Neural progenitor cell (in vitro differentiated cells): ENCODE data around the gene PPP2R3A. TPM values are rescaled to one million over a fixed set of nuclear protein-coding genes. Genes with fewer than 3 reads are reported as not detected.
A peak's percentile ranks its signal among the peaks of the same experiment; 100 is the strongest.

Experiments
- DNase-seq: peaks from one replicate; pipeline ENCODE4 v3.0.0-alpha.2; 2016; ENCODE audit warnings: low spot score
- H2AFZ ChIP-seq: fragments of 200-600 bp; sonication (generic); replicated peaks from 2 replicates; pipeline ENCODE4 v1.6.1; 2016; ENCODE audit warnings: antibody characterized with exemption
- H3F3A ChIP-seq: fragments of 200-600 bp; sonication (generic); 2 replicates; pipeline ENCODE4 v1.6.1; 2016; ENCODE audit warnings: antibody characterized with exemption, low read depth
- H3K27ac ChIP-seq: fragments of 200-600 bp; sonication (generic); 2 replicates; pipeline ENCODE4 v1.5.1; 2016; ENCODE audit warnings: mild to moderate bottlenecking
- H3K27me3 ChIP-seq: fragments of 200-600 bp; sonication (generic); 2 replicates; pipeline ENCODE4 v1.6.1; 2016; ENCODE audit warnings: mild to moderate bottlenecking, moderate library complexity
- H3K36me3 ChIP-seq: fragments of 200-600 bp; sonication (generic); 2 replicates; pipeline ENCODE4 v1.5.1; 2016
- H3K4me1 ChIP-seq: fragments of 200-600 bp; sonication (generic); 2 replicates; pipeline ENCODE4 v1.6.1; 2016; ENCODE audit warnings: mixed run types
- H3K4me2 ChIP-seq: fragments of 200-600 bp; sonication (generic); 2 replicates; pipeline ENCODE4 v1.6.1; 2016
- H3K4me3 ChIP-seq: fragments of 200-600 bp; sonication (generic); 2 replicates; pipeline ENCODE4 v1.5.1; 2016
- H3K79me2 ChIP-seq: fragments of 200-600 bp; sonication (generic); 2 replicates; pipeline ENCODE4 v1.6.1; 2016; ENCODE audit warnings: low read depth
- H3K9ac ChIP-seq: fragments of 200-600 bp; sonication (generic); 2 replicates; pipeline ENCODE4 v1.6.1; 2016
- H3K9me3 ChIP-seq: fragments of 200-600 bp; sonication (generic); 2 replicates; pipeline ENCODE4 v1.5.1; 2016; ENCODE audit warnings: low read depth
- H4K20me1 ChIP-seq: fragments of 200-600 bp; sonication (generic); 2 replicates; pipeline ENCODE4 v1.6.1; 2016; ENCODE audit warnings: low read depth
- H3K27ac Mint-ChIP-seq: 3 replicates; pipeline ENCODE4 v1.8.0; 2021; ENCODE audit warnings: mixed read lengths
- H3K27me3 Mint-ChIP-seq: 2 replicates; pipeline ENCODE4 v1.8.0; 2022; ENCODE audit warnings: low read depth, mild to moderate bottlenecking, inconsistent platforms, moderate library complexity, mixed read lengths; ENCODE audit not compliant: insufficient read depth
- H3K36me3 Mint-ChIP-seq: 3 replicates; pipeline ENCODE4 v1.8.0; 2021; ENCODE audit warnings: mixed read lengths
- H3K4me1 Mint-ChIP-seq: 3 replicates; pipeline ENCODE4 v1.8.0; 2021; ENCODE audit warnings: mixed read lengths
- H3K4me3 Mint-ChIP-seq: 3 replicates; pipeline ENCODE4 v1.8.0; 2021; ENCODE audit warnings: mild to moderate bottlenecking, moderate library complexity, mixed read lengths
- H3K9me3 Mint-ChIP-seq: 3 replicates; pipeline ENCODE4 v1.8.0; 2020; ENCODE audit warnings: mixed read lengths
- CTCF ChIP-seq: fragments of 200-600 bp; sonication (generic); IDR thresholded peaks from 2 replicates; pipeline ENCODE4 v1.5.1; 2017; ENCODE audit warnings: antibody characterized with exemption, mild to moderate bottlenecking
- EZH2 ChIP-seq: fragments of 200-600 bp; sonication (generic); IDR thresholded peaks from 2 replicates; pipeline ENCODE4 v1.6.1; 2017; ENCODE audit warnings: antibody characterized with exemption, mild to moderate bottlenecking, moderate library complexity
- EZH2phosphoT487 ChIP-seq: fragments of 200-600 bp; sonication (generic); IDR thresholded peaks from 2 replicates; pipeline ENCODE4 v1.6.1; 2017; ENCODE audit warnings: antibody characterized with exemption
- total RNA-seq: library from RNA; depleted of rRNA; stranded (reverse); fragments of >200 nt; gene quantifications from 2 replicates; pipeline ENCODE4 v1.2.3, GENCODE V29; 2015; ENCODE audit warnings: low replicate concordance

PPP2R3A gene
- total RNA-seq, 1 donor from 2014 or later = 41.5 TPM

GRCh38 chr3:135967867-135968266, 2.3 kb downstream of the PPP2R3A start:
- peak overlapping the region; percentile 74 for H3K9ac ChIP-seq
- peaks cover 23% of the 10 kb centered on the region for H3K4me1 Mint-ChIP-seq

DNA sequence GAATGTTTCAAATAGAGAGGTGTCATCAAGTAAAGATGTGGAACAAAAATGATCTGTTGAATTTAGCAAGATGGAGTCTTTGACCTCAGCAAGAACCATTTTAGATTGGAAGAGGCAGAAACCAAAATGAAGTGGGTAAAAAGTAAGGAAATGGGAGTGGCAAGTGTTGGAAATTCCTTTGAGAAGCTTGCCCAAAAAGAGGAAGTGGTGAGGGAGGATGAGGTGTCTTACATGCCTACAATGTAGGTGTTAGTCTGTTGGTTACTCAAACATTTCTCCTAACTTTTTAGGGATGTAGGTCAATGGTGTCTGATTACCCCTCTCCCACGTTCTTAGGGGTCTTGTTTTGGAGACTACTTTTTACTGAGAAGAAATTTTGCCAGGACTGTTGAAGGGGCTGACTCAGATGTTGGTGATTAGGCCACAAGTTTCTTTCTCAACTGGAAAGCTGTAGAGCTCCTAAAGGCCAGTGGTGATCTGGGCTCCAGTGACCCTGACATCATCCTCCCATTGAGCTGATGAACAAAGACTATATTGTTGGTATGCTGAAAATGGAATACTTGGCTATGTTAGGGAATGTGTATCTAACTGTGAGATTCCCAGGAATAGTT, 5.1 kb downstream of the PPP2R3A start:
- Mint-ChIP-seq H3K36me3 (peaks cover 10% of the 10 kb centered on the region), H3K27ac (no peak overlapping the region), H3K4me3 (no peak overlapping the region), H3K9me3 (peaks cover 9% of the 10 kb centered on the region), H3K4me1 (peaks cover 30% of the 10 kb centered on the region), H3K27me3 (no peaks in the 10 kb centered on the region)
- no peak for TF ChIP-seq EZH2
- TF ChIP-seq CTCF = no peak
- TF ChIP-seq EZH2phosphoT487 = no peak
- Histone ChIP-seq H3K4me3 (no peak overlapping the region), H3K4me2 (no peak overlapping the region), H3F3A (peaks cover 35% of the 10 kb centered on the region), H3K4me1 (peaks cover 36% of the 10 kb centered on the region), H3K79me2 (peaks cover 88% of the 10 kb centered on the region), H2AFZ (no peak overlapping the region), H3K36me3 (no peaks in the 10 kb centered on the region), H3K27me3 (no peaks in the 10 kb centered on the region), H3K9me3 (no peaks in the 10 kb centered on the region), H3K27ac (no peak overlapping the region), H4K20me1 (peaks cover 29% of the 10 kb centered on the region), H3K9ac (no peak overlapping the region)
- no peak for DNase-seq

More at GRCh38 chr3:135967867-135968266, 2.3 kb downstream of the PPP2R3A start:
- Histone ChIP-seq H3K9me3 (no peaks in the 10 kb centered on the region), H2AFZ (no peak overlapping the region), H3K4me3 (peak overlapping the region; percentile 86), H3K27ac (no peak overlapping the region), H3K79me2 (peaks cover 65% of the 10 kb centered on the region), H3K27me3 (no peaks in the 10 kb centered on the region), H4K20me1 (peaks cover 15% of the 10 kb centered on the region), H3K4me1 (peaks cover 17% of the 10 kb centered on the region), H3K4me2 (peak overlapping the region; percentile 97), H3F3A (peaks cover 30% of the 10 kb centered on the region), H3K36me3 (no peaks in the 10 kb centered on the region)
- peaks cover 10% of the 10 kb centered on the region for H3K36me3 Mint-ChIP-seq
- no peaks in the 10 kb centered on the region for H3K27me3 Mint-ChIP-seq
- H3K4me3 Mint-ChIP-seq = peak overlapping the region; percentile 91
- peaks cover 9% of the 10 kb centered on the region for H3K9me3 Mint-ChIP-seq
- no peak overlapping the region for H3K27ac Mint-ChIP-seq
- TF ChIP-seq EZH2 (no peak), CTCF (no peak), EZH2phosphoT487 (no peak)
- no peak for DNase-seq

- no peak overlapping the region for H3K4me3 Mint-ChIP-seq
- Histone ChIP-seq H4K20me1 (peaks cover 19% of the 10 kb centered on the region), H3K27me3 (no peaks in the 10 kb centered on the region), H3K79me2 (peaks cover 95% of the 10 kb centered on the region), H3K4me3 (no peak overlapping the region), H3K9ac (no peak overlapping the region), H3K4me2 (peak overlapping the region; percentile 19), H3K27ac (peak overlapping the region; percentile 15), H2AFZ (no peak overlapping the region), H3K9me3 (no peaks in the 10 kb centered on the region), H3K4me1 (peaks cover 19% of the 10 kb centered on the region), H3F3A (peaks cover 19% of the 10 kb centered on the region), H3K36me3 (no peaks in the 10 kb centered on the region)
- no peak overlapping the region for H3K27ac Mint-ChIP-seq
- no peak for TF ChIP-seq EZH2
- H3K9me3 Mint-ChIP-seq = peaks cover 9% of the 10 kb centered on the region
- H3K4me1 Mint-ChIP-seq = peaks cover 12% of the 10 kb centered on the region
- H3K27me3 Mint-ChIP-seq = no peaks in the 10 kb centered on the region
- peaks cover 10% of the 10 kb centered on the region for H3K36me3 Mint-ChIP-seq
- no peak for DNase-seq
These were observed 8.3 kb downstream of the PPP2R3A start for GRCh38 chr3:135973841-135974240.

GRCh38 chr3:135975053-135975452, 9.5 kb downstream of the PPP2R3A start:
- no peaks in the 10 kb centered on the region for H3K36me3 ChIP-seq
- peaks cover 19% of the 10 kb centered on the region for H3K4me1 ChIP-seq
- no peaks in the 10 kb centered on the region for H3K9me3 ChIP-seq
- DNase-seq = no peak
- H3K27ac Mint-ChIP-seq = no peak overlapping the region
- H3K27ac ChIP-seq = no peak overlapping the region
- H3K27me3 Mint-ChIP-seq = no peaks in the 10 kb centered on the region
- peaks cover 4% of the 10 kb centered on the region for H3K36me3 Mint-ChIP-seq
- H3K9me3 Mint-ChIP-seq = peaks cover 5% of the 10 kb centered on the region
- H3K27me3 ChIP-seq = no peaks in the 10 kb centered on the region
- no peak overlapping the region for H3K9ac ChIP-seq
- H2AFZ ChIP-seq = no peak overlapping the region
- H3K4me1 Mint-ChIP-seq = peaks cover 12% of the 10 kb centered on the region
- H3K4me2 ChIP-seq = no peak overlapping the region
- H3K4me3 ChIP-seq = no peak overlapping the region
- peaks cover 19% of the 10 kb centered on the region for H3F3A ChIP-seq
- TF ChIP-seq EZH2phosphoT487 (no peak), CTCF (no peak), EZH2 (no peak)
- peaks cover 85% of the 10 kb centered on the region for H3K79me2 ChIP-seq
- no peak overlapping the region for H3K4me3 Mint-ChIP-seq
- peaks cover 21% of the 10 kb centered on the region for H4K20me1 ChIP-seq
